Measurements from ENCODE around the gene ETV1.

DNA sequence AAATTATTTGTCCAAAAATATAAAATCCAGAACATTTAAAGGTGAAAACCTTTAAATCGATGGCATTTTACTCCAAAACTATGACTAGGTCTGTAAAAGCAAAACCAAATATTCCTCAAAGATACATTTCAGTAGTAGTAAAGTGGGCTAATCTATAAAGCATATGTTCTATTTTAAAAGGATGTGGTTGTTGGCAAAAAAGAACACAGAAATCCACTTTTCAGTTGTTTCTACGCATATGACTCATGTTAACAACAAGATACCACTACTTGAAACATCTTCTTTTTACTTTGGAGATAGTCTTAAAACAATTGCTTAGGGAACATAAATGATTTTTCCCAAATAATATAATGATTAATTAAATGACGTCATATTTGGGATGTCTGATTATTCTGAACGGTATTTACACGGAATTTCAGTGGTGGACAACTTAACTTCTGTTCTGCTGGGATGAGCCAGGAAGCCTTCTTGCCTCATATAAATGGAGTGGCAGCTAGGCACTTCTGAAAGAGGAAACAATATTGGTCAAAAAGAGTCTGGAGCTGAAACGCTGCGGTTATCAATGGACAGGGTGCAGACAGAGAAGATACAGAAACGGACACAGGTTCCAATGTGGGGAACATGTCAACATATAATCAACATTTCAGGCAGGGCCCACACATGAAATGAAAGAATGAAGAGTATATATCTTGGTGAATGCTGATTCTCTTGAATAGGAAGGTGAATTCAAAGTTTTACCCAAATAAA is 78.5 kb downstream of the ETV1 start:
- TF ChIP-seq POLR2A (IDR thresholded peaks at IDR 0.05) (no peak), EP300 (IDR thresholded peaks at IDR 0.05; ENCODE audit: low read depth) (no peak)
- TF ChIP-seq, protein P1, sequence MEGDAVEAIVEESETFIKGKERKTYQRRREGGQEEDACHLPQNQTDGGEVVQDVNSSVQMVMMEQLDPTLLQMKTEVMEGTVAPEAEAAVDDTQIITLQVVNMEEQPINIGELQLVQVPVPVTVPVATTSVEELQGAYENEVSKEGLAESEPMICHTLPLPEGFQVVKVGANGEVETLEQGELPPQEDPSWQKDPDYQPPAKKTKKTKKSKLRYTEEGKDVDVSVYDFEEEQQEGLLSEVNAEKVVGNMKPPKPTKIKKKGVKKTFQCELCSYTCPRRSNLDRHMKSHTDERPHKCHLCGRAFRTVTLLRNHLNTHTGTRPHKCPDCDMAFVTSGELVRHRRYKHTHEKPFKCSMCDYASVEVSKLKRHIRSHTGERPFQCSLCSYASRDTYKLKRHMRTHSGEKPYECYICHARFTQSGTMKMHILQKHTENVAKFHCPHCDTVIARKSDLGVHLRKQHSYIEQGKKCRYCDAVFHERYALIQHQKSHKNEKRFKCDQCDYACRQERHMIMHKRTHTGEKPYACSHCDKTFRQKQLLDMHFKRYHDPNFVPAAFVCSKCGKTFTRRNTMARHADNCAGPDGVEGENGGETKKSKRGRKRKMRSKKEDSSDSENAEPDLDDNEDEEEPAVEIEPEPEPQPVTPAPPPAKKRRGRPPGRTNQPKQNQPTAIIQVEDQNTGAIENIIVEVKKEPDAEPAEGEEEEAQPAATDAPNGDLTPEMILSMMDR (IDR thresholded peaks at IDR 0.05): no peak
